HL-60 (cell line): ENCODE measurements around the gene KCNK16.

Experiments used
- DNase-seq, 2 experiments: peaks; one replicate each; pipeline ENCODE4 v3.0.0-alpha.2; 2010 to 2020; ENCODE audit warnings: low read depth in 1 of 2, low spot score in 1 of 2
- H3K27ac ChIP-seq: fragments of 250-450 bp; sonication (Bioruptor Pico); replicated peaks from 2 replicates; pipeline ENCODE4 v1.5.1; 2020; ENCODE audit warnings: mild to moderate bottlenecking, moderate library complexity
- H3K27me3 ChIP-seq: fragments of 250-450 bp; sonication (Bioruptor Pico); 2 replicates; pipeline ENCODE4 v1.5.1; 2021; ENCODE audit warnings: mild to moderate bottlenecking, moderate library complexity; ENCODE audit not compliant: insufficient read depth, poor library complexity, severe bottlenecking
- H3K4me3 ChIP-seq: replicated peaks from 2 replicates; pipeline ENCODE4 v1.5.1; 2011; ENCODE audit warnings: mild to moderate bottlenecking, control low read depth, low read length; ENCODE audit not compliant: insufficient read depth
- CTCF ChIP-seq: IDR thresholded peaks from one replicate; pipeline ENCODE4 v1.5.1; 2011; ENCODE audit warnings: low read length, control low read depth, inconsistent platforms; ENCODE audit not compliant: insufficient read depth
- GABPA ChIP-seq: IDR thresholded peaks from 2 replicates; pipeline ENCODE4 v1.6.1; 2012; ENCODE audit warnings: low read depth
- POLR2AphosphoS5 ChIP-seq: IDR thresholded peaks from 2 replicates; pipeline ENCODE4 v1.6.1; 2012; ENCODE audit warnings: low read depth
- REST ChIP-seq: IDR thresholded peaks from 2 replicates; pipeline ENCODE4 v1.6.1; 2012; ENCODE audit warnings: low read depth; ENCODE audit not compliant: insufficient replicate concordance
- SPI1 ChIP-seq: IDR thresholded peaks from 2 replicates; pipeline ENCODE4 v1.6.1; 2012; ENCODE audit warnings: low read depth, mild to moderate bottlenecking, borderline replicate concordance

Gene KCNK16

GRCh38 chr6:39268721-39269120, 53.8 kb downstream of the KCNK16 start:
- no peak overlapping the region for H3K4me3 ChIP-seq
- H3K27ac ChIP-seq, result no peak overlapping the region
- H3K27me3 ChIP-seq, result no peaks in the 10 kb centered on the region
- no peak for DNase-seq
- TF ChIP-seq SPI1 (no peak), POLR2AphosphoS5 (no peak), GABPA (no peak), REST (no peak), CTCF (no peak)

GRCh38 chr6:39268171-39268570, 54.3 kb downstream of the KCNK16 start:
- TF ChIP-seq POLR2AphosphoS5, result no peak
- no peak for TF ChIP-seq CTCF
- no peak for TF ChIP-seq REST
- no peak for TF ChIP-seq SPI1
- TF ChIP-seq GABPA, result no peak
- Histone ChIP-seq H3K27me3 (no peaks in the 10 kb centered on the region), H3K27ac (no peak overlapping the region), H3K4me3 (no peak overlapping the region)
- no peak for DNase-seq

- no peak overlapping the region for H3K27ac ChIP-seq
- DNase-seq, result no peak
- no peak overlapping the region for H3K4me3 ChIP-seq
- no peak for TF ChIP-seq POLR2AphosphoS5
- no peak for TF ChIP-seq GABPA
- no peak for TF ChIP-seq REST
- no peak for TF ChIP-seq SPI1
- no peak for TF ChIP-seq CTCF
- no peaks in the 10 kb centered on the region for H3K27me3 ChIP-seq
These were observed 55.6 kb downstream of the KCNK16 start for GRCh38 chr6:39266782-39267355.
